HuH-7 (cell line): Measurements from ENCODE around the gene RFPL4A.
"Not testable (repeated sequence)": the region's sequence is repeated elsewhere in the genome, so short reads cannot be mapped to it uniquely, and the experiment has no call there.

Experiments
- DNase-seq: peaks from one replicate; pipeline ENCODE4 v3.0.0; 2011; ENCODE audit warnings: low spot score

RFPL4A gene

DNA sequence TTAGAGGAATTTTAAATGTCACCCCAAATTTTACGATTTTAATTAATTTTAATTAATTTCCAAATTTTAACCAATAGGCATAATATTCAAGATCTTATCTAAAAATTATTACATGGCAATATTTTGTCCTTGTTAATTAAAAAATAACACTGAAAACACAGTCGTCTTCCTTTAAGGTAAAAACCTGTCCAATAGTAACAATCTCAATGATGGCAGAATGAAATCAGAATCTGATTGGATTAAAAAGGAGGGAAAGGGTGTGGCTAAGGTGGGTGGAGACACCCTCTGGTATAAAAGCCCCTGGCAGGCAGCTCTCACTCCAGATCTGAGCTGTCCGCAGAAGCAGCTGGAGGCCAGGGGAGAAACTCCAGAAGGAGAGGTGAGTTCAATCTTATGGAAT lies at the start of gene RFPL4A:
RFPL4A (plus strand) TSS at position 301 of the 400 bp plus-strand sequence. CDS start 2,704 bp downstream, outside the sequence.
- DNase-seq, result not testable (repeated sequence)

DNA sequence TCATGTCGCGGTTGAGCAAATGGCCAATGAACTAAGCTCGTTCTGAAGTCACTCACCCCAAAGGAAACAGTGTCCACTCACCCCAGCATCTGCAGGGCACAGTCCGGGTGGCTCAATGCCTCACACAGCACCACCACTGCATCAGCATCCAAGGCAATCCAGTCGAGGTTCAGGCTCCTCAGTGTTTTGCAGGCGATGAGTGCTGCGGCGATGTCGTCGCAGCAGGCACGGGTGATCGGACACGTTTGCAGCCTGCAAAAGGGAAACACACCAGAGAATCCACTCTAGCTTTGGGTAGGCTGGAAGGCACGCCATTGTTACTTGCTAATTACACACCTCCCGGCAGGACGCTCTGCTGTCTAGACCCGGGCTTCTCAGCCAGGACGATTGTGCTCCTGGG lies 47.2 kb upstream of the RFPL4A start:
- no peak for DNase-seq

DNA sequence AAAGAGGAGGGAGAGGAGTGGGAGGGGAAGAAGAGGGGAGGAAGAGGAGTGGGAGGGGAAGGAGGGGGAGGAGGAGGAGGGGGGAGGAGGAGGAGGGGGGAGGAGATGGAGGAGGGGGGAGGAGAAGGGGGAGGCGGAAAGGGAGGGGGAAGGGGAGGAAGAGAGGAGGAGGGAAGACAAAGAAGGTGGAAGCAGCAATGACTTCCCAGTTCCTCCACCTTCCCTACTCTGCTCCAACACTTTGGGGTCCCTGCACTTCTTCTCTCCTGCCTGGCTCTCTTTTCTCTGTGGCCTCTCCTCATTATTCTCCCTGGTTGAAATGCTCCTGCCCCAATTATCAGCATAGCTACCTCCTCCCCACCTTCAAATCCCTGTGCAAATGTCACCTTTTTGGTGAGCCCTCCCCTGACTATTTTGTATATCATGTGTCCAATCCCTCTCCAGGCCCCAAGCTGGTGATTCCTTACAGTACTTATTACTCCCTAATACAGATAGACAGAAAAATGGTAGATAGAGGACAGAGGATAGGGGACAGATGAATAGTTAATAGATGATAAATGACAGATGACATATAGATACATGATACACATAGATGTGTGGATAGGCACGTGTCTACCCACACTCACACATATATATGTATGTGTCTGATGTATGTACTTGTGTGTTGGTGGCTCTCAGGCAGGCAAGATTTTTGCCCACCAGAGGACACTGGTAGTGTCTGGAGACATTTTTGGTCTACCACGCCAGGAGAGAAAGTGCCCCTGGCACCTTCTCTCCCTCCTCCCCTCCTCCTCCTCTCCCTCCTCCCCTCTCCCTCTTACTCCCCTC lies 45.9 kb upstream of the RFPL4A start:
- no peak for DNase-seq

DNA sequence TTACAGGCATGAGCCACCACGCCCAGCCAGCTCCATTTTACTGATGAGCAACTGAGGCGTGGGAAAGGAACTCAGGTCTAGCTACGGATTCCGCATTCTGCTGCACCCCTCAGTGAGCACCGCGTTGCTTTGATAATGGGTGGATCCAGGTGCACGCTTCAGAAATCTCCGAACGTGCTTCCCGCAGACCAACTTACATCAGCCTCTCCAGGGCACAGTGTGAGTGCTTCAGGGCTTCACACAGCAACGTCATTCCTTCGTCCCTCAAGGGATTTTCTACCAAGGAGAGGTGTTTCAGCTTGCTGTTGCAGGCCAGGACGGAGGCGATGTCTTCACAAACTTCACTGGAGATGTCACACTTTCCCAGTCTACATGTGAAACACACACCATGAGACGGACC lies 42.4 kb upstream of the RFPL4A start:
- DNase-seq, result no peak

DNA sequence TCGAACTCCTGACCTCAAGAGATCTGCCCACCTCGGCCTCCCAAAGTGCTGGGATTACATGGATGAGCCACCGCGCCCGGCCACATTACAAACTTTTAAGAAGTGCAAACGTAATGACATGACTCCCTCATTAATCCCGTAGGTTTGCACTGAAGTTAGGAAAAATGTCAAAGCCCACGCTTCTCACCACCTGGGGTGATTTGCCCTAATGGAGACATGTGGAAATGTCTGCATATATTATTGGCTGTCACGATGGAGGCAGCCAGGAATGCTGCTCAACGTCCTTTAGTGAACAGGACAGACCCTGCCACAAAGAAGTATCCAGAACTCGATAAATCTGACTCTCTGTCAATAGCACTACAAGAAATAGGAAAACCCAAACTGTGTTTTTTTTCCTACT lies 41.6 kb upstream of the RFPL4A start:
- no peak for DNase-seq

DNA sequence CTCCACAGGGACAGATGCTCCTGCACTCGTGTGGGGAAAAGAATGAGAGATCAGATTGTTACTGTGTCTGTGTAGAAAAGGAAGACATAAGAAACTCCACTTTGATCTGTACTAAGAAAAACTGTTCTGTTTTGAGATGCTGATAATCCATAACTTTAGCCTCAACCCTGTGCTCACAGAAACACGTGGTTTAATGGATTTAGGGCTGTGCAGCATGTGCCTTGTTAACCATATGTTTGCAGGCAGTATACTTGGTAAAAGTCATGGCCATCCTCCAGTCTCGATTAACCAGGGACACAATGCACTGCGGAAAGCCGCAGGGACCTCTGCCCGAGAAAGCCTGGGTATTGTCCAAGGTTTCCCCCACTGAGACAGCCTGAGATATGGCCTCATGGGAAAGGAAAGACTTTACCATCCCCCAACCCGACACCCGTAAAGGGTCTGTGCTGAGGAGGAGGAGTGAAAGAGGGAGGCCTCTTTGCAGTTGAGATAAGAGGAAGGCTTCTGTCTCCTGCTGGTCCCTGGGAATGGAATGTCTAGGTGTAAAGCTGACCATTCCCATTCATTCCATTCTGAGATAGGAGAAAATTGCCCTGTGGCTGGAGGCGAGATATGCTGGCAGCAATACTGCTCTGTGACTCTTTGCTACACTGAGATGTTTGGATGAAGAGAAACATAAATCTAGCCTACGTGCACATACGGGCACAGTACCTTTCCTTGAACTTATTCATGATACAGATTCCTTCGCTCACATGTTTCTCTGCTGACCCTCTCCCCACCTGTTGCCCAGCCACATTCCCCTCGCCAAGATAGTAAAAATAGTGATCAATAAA lies 40.8 kb upstream of the RFPL4A start:
- not testable (repeated sequence) for DNase-seq

DNA sequence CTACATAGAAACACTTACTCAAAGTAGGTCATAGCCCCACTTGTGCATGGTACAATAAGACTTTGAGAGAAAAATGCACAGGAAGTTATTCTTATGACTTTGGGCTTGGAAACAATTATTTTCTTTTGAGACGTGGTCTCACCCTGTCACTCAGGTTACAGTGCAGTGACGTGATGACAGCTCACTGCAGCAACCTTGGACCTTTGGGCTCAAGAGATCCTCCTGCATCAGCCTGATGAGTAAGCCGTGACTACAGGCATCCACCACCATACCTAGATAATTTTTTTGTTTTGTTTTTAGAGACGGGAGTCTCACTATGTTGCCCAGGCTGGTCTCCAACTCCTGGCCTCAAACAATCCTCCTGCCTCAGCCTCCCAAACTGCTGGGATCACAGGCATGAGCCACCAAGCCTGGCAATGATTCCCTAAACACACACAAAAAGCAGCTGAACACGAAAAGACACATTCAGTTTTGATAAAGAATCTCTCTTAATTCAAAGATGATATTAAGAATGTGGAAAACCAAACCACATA lies 38.6 kb upstream of the RFPL4A start:
- DNase-seq, result no peak

DNA sequence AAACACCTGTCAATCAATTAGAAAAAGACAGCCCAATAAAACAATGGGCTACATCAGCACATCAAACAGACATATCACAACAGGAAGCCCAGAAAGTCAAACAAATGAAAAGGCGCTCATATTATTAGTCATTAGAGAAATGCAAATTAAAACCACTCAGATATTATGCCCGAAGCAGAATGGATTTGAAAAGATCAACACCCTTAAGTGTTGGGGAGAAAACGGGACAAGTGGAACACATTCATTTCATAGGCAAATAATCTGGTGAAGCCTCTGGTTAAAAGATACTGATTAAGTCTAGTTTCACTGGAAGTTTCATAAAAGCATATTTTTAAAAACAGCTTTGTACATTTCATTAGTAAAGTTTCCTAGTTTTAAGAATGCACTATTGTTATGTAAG lies 38.1 kb upstream of the RFPL4A start:
- DNase-seq, result no peak

DNA sequence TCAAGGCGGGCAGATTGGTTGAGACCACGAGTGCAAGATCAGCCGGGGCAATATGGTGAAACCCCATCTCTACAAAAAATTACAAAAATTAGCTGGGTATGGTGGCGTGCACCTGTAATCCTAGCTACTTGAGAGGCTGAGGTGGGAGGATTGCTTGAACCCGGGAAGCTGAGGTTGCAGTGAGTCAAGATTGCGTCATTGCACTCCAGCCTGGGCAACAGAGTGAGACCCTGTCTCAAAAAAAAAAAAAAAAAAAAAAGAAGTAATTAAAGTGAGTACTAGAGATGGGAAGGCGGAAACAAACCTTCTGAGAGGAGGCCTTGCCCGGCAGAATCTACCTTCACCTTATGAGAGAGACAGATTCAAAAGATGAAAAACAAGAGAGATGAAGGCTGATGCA lies 35.4 kb upstream of the RFPL4A start:
- DNase-seq, result no peak

DNA sequence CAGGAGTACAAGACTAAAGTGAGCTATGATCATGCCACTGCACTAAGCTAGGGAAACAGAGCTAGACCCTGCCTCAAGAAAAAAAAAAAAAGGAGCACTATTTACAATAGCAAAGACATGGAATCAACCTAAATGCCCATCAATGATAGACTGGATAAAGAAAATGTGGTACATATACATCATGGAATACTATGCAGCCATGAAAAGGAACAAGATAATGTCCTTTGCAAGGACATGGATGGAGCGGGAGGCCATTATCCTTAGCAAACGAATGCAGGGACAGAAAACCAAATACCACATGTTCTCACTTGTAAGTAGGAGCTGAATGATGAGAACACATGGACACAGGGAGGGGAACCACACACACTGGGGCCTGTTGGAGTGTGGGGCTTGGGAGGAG lies 28.5 kb upstream of the RFPL4A start:
- DNase-seq, result not testable (repeated sequence)

DNA sequence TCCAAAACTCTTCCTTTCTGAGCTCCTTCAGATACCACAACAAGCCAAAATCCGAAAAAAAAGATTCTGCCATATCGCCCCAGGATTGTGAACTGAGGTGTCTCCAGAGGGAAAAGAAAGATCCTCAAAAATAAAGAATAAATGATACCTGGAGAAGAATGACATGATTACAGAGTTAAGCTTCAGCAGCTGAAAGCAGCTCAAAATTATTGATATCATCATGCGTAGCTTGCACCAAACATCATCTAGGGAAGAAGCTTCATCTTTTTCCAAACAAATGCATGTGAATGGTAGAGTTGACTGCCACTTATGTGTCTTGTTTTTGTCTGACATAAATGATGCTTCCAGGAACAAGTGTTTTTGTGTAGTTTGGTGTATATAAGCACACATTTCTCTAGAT lies 20.6 kb upstream of the RFPL4A start, which contains the start of gene NLRP9:
NLRP9 (minus strand) TSS at position 101 of the 400 bp plus-strand sequence; CDS start at position 73, 28 bp downstream.
- DNase-seq, result no peak

DNA sequence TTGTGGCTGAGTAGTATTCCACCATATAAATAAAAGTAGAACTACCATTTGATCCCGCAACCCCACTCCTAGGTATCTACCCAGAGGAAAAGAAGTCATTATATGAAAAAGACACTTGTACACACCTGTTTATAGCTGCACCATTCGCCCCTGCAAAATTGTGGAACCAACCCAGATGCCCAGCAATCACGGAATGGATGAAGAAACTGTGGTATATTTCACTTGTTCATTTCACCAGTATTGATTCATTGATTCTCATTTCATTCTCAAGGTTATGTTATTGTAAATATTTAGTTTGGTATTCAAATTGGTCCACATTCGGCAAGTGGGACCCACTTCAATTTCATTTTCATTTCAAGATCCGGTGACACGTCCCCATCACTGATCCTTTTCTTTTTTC lies 8.2 kb upstream of the RFPL4A start:
- no peak for DNase-seq

DNA sequence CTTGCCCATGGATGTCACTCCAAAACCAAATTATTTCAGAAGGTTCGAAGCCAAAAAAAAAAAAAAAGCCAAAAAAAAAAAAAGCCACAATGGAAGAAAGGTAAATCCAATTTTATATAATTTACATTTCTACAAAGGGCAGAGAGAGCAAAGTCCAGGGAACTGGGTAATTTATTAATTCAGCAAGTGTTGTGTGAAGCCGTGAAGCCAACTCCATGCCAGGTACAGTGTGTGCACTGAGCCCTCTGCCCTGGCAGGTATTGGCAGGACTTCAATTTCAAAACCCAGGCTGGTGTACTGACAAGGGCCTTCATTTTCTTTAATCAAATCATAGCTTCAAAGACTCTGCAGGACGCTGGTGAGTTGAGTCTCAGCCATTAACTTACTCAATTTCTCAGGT lies 5.5 kb upstream of the RFPL4A start:
- DNase-seq, result no peak

DNA sequence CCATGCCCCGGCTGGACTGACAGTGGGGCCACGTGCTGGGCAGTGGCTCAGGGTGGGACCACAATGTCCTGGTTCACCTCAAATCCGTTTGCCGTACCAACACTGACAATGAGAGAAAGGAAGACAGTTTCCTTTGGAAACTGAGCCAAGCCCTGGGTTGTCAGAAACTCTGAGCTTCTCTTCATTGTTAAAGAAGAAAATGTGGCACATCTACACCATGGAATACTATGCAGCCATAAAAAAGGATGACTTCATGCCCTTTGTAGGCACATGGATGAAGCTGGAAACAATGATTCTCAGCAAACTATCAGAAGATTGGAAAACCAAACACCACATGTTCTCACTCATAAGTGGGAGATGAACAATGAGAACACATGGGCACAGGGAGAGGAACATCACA lies 2.1 kb upstream of the RFPL4A start:
- DNase-seq, result not testable (repeated sequence)

DNA sequence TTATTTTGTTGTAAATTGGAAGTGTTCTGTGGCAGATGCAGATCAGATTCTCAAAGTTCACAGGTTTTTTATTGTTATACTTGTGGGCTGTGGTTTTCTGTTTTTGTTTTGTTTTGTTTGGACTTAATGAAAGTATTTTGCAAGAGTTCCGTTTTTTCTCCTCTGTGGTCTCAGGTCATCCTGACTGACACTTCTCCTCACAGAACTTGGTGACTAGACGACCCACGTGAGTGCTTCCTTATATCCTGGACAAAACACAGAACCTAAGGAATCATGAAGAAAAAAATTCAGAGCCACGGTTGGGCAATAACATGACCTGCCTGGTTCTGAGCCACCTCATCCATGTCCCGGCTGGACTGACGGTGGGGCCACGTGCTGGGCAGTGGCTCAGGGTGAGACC lies 7.6 kb downstream of the RFPL4A start:
- no peak for DNase-seq

DNA sequence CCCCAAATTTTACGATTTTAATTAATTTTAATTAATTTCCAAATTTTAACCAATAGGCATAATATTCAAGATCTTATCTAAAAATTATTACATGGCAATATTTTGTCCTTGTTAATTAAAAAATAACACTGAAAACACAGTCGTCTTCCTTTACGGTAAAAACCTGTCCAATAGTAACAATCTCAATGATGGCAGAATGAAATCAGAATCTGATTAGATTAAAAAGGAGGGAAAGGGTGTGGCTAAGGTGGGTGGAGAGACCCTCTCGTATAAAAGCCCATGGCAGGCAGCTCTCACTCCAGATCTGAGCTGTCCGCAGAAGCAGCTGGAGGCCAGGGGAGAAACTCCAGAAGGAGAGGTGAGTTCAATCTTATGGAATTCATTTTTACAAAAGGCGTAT lies 9.9 kb downstream of the RFPL4A start, which contains the start of gene RFPL4AL1:
RFPL4AL1 (plus strand) TSS at position 301 of the 400 bp plus-strand sequence. CDS start 2,687 bp downstream, outside the sequence.
- not testable (repeated sequence) for DNase-seq

DNA sequence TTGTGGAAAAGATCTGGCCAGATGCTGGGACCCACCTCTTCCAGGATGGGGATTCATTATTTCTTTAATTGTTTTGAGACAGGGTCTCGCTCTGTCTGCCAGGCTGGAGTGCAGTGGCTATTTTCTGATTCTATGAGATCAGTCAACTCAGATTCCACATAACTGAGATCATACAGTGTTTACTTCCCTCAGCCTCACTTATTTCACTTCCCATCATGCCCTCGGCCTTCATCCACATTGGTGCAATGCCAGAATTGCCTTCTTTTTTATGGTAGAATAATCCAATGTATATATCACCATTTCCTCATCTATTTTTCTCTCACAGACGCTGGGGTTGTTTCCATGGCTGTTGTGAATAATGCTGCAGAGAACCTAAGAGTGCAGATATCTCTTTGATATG lies 10.7 kb downstream of the RFPL4A start:
- DNase-seq, result not testable (repeated sequence)

DNA sequence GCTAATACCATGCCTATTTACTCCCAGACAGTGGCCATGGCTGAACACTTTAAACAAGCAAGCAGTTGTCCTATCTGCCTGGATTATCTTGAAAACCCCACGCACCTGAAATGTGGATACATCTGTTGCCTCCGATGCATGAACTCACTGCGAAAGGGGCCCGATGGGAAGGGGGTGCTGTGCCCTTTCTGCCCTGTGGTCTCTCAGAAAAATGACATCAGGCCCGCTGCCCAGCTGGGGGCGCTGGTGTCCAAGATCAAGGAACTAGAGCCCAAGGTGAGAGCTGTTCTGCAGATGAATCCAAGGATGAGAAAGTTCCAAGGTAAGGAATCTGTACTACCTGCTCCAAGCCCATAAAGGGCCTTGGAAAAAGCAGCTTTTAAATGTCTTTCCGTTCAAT lies 18.6 kb downstream of the RFPL4A start:
- no peak for DNase-seq

DNA sequence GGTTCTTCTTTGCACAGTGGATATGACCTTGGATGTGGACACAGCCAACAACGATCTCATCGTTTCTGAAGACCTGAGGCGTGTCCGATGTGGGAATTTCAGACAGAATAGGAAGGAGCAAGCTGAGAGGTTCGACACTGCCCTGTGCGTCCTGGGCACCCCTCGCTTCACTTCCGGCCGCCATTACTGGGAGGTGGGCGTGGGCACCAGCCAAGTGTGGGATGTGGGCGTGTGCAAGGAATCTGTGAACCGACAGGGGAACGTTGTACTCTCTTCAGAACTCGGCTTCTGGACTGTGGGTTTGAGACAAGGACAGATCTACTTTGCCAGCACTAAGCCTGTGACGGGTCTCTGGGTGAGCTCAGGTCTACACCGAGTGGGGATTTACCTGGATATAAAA lies 19.4 kb downstream of the RFPL4A start:
- no peak for DNase-seq

DNA sequence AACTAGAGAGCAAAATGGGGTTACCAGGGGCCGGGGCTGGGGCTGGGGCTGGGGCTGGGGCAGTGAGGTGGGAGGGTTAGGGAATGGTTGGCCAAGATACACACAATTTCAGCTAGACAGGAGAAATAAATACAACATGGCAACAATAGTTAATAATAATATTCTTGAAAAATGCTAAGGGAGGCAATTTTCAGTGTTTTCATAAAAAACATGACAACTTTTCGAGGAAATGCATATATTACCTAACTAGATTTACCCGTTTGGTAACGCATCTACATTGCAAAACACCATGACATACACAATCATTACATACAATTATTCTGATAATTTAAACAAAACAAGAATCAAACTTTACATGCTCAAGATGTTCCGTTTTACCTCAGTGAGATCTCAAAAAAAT lies 22.2 kb downstream of the RFPL4A start:
- DNase-seq, result no peak

DNA sequence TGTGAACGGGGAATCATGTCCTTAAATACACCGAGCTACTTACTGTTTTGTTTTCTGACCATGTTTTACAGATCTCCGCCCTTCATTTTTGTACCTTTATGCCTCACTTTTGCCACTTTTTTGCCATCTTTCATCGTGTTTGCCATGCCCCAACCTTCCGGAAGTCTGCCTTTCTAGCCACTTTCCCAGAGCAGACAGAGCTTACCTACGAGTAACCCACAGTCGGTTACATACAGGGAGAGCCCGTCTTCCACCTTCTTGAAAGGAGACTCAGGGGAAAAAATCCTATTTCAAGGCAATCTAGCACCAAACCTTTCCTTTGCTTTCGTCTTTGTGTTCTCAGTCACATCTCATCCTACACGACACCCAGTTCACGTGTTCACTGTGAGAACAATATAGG lies 36.1 kb downstream of the RFPL4A start:
- no peak for DNase-seq

DNA sequence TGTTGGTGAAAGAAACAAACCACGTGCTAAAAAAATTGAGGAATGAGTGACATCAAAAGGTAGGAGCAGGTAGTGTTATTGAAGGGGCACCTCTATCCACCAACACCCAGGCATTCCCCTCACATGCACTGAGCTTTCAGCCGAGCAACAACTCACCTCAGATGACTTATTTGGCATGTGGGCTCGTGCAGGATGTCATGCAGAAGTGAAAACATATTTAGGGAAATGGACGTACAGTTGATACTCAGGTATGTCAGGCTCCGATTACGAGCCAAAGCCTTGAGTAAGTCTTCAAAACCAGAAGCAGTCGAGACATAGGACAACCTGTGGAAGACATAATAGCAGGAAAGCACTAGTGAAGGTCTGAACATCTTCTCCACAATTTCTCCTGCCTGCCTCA lies 42.5 kb downstream of the RFPL4A start:
- DNase-seq, result no peak

DNA sequence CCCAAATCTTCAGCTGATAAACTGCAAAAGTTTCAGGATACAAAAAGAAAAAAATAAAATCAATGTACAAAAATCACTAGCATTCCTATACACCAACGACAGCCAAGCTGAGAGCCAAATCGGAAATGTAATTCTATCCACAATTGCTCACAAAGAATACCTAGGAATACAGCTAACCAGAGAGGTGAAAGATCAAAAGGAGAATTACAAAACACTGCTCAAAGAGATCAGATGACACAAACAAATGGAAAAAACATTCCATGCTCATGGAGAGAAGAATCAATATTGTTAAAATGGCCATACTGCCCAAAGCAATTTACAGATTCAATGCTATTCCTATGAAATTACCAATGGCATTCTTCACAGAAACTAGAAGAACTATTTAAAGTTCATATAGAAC lies 43.4 kb downstream of the RFPL4A start:
- no peak for DNase-seq
